Measurements from ENCODE around the gene NEK6.

Gene NEK6

GRCh38 chr9:124273427-124274160 lies 15.8 kb downstream of the NEK6 start:
- H3K4me3 ChIP-seq (ENCODE audit: low read depth, low read length): no peak overlapping the region
- no peak for DNase-seq
- TF ChIP-seq CTCF (IDR thresholded peaks at IDR 0.05; ENCODE audit: low read depth, low read length, missing control alignments): no peak
- in situ Hi-C loops (cut with HindIII; ENCODE audit: low pct_ligation_motif_present, low sequenced_read_pairs): no loop called here
- H3K27me3 ChIP-seq (replicated peaks): no peaks in the 10 kb centered on the region
- H3K36me3 ChIP-seq (replicated peaks): peaks cover 22% of the 10 kb centered on the region
- no peak overlapping the region for H3K27ac ChIP-seq

DNA sequence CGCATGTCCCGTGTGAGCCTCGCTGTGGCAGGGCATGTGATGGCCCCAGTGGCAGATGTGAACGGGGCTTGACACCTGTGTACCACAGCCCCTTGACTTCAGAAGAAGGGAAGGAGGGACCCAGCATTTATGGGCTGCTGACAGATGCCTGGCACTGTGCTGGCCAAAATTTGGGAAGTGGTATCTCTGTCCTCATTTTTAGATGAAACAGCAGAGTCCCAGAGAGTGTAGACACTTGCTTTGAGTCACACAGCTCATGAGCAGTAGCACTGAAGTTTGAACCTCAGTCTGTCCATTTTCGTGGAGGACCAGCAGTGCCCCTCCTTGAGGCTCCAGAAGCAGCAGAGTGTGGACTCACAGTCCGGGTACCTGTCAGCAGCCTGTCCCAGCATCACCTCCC lies 16.5 kb downstream of the NEK6 start:
- TF ChIP-seq CTCF (IDR thresholded peaks at IDR 0.05; ENCODE audit: low read depth, low read length, missing control alignments): no peak
- no peak for DNase-seq
- peaks cover 22% of the 10 kb centered on the region for H3K36me3 ChIP-seq (replicated peaks)
- H3K4me3 ChIP-seq (ENCODE audit: low read depth, low read length): no peak overlapping the region
- H3K27ac ChIP-seq: no peak overlapping the region
- in situ Hi-C loops (cut with HindIII; ENCODE audit: low pct_ligation_motif_present, low sequenced_read_pairs): no loop called here
- no peaks in the 10 kb centered on the region for H3K27me3 ChIP-seq (replicated peaks)

DNA sequence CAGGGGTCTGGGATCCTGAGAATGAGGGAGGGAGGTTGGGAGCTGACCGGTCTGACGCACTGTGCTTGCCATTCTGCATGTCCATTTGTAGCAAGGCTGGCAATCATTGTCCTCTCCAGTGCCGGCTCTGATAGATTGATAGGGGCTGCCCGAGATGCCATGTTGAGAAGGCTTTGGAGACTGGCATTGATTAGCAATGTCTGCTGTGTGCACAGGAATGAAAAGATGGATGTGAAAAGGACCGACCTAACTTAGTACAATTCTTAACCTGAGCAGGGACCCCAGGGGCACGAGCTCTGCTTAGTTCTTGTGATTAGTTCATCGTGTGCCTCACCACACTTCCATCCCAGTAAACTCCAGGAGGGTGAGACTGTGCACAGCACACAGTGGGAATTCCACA lies 17.0 kb downstream of the NEK6 start:
- Histone ChIP-seq H3K27me3 (replicated peaks) (no peaks in the 10 kb centered on the region), H3K27ac (no peak overlapping the region), H3K4me3 (ENCODE audit: low read depth, low read length) (no peak overlapping the region), H3K36me3 (replicated peaks) (peaks cover 19% of the 10 kb centered on the region)
- TF ChIP-seq CTCF (IDR thresholded peaks at IDR 0.05; ENCODE audit: low read depth, low read length, missing control alignments): no peak
- in situ Hi-C loops (cut with HindIII; ENCODE audit: low pct_ligation_motif_present, low sequenced_read_pairs): no loop called here
- DNase-seq: no peak

GRCh38 chr9:124277420-124277819 lies 19.7 kb downstream of the NEK6 start:
- Histone ChIP-seq H3K27me3 (replicated peaks) (no peaks in the 10 kb centered on the region), H3K36me3 (replicated peaks) (peaks cover 8% of the 10 kb centered on the region), H3K4me3 (ENCODE audit: low read depth, low read length) (no peak overlapping the region), H3K27ac (no peak overlapping the region)
- DNase-seq: no peak
- no peak for TF ChIP-seq CTCF (IDR thresholded peaks at IDR 0.05; ENCODE audit: low read depth, low read length, missing control alignments)
- in situ Hi-C loops (cut with HindIII; ENCODE audit: low pct_ligation_motif_present, low sequenced_read_pairs): no loop called here

DNA sequence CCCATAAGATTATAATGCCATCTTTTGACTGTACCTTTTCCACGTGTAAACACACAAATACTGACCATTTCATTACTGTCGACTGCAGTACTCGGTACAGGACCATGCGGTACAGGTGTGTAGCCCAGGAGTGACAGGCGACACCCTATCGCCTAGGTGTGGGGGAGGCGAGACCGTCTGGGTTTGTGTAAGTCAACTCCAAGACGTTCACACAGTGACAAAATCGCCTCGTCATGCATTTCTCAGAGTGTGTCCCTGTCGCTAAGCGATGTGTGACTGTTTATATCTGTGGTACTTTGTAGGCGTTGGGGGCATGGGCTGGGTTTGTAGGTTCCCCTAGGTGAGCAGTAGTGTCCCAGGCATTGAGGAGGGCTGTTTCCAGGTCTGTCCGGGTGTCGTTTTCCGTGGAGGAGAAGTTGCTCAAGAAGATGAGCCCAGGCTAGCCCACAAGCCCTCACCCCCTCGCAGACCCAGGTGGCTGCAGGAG lies 20.3 kb downstream of the NEK6 start:
- H3K27ac ChIP-seq: no peak overlapping the region
- in situ Hi-C loops (cut with HindIII; ENCODE audit: low pct_ligation_motif_present, low sequenced_read_pairs): no loop called here
- H3K4me3 ChIP-seq (ENCODE audit: low read depth, low read length): no peak overlapping the region
- no peak for TF ChIP-seq CTCF (IDR thresholded peaks at IDR 0.05; ENCODE audit: low read depth, low read length, missing control alignments)
- DNase-seq: no peak
- peaks cover 8% of the 10 kb centered on the region for H3K36me3 ChIP-seq (replicated peaks)
- H3K27me3 ChIP-seq (replicated peaks): no peaks in the 10 kb centered on the region

Data from brain microvascular endothelial cell (primary cell).